Panc1 (cell line): ENCODE data around the gene CADM1. TPM values are rescaled to one million over a fixed set of nuclear protein-coding genes. Genes with fewer than 3 reads are reported as not detected.

Experiments
- ATAC-seq: fragments of 200-7000 bp; cut with Tn5 transposase; 2 replicates; pipeline ENCODE4 v1.9.1; 2020; ENCODE audit warnings: mild to moderate bottlenecking, moderate library complexity
- BruUV-seq: library from RNA; stranded (reverse); fragments of 400-500 nt; replicated peaks from 2 replicates; lab custom pipeline; 2021; lab: Mats Ljungman, UMichigan
- CTCF ChIA-PET: fragments of 300-600 bp; sonication (Branson Sonifier 250); formaldehyde crosslinking; loops from one replicate; lab custom pipeline; 2022; ENCODE audit warnings: antibody characterized with exemption; lab: Charles Lee
- POLR2A ChIA-PET: fragments of 300-600 bp; sonication (Branson Sonifier 250); formaldehyde crosslinking; loops from one replicate; lab custom pipeline; 2022; ENCODE audit warnings: antibody characterized with exemption; lab: Charles Lee
- DNase-seq: peaks from one replicate; pipeline ENCODE4 v3.0.0-alpha.2; 2010; ENCODE audit warnings: low read depth, low spot score
- H3K27ac ChIP-seq: 2 replicates; pipeline ENCODE4 v1.5.1; 2011; ENCODE audit warnings: mild to moderate bottlenecking, low read length, inconsistent platforms
- H3K27me3 ChIP-seq: fragments of 200-500 bp; sonication (Bioruptor generic); 2 replicates; pipeline ENCODE4 v1.6.0; 2014; ENCODE audit warnings: low read length, inconsistent platforms; ENCODE audit not compliant: control insufficient read depth, insufficient read depth
- H3K36me3 ChIP-seq: fragments of 200-500 bp; sonication (Bioruptor generic); 2 replicates; pipeline ENCODE4 v1.5.1; 2014; ENCODE audit warnings: inconsistent platforms, mild to moderate bottlenecking, low read length, moderate library complexity; ENCODE audit not compliant: control insufficient read depth, insufficient read depth
- H3K4me1 ChIP-seq: 2 replicates; pipeline ENCODE4 v1.5.1; 2011; ENCODE audit warnings: inconsistent platforms, mild to moderate bottlenecking, low read length, moderate library complexity; ENCODE audit not compliant: control insufficient read depth, insufficient read depth
- H3K4me3 ChIP-seq, 2 experiments: 2 replicates each; pipeline ENCODE4 v1.5.1; 2011 to 2012; ENCODE audit warnings: low read depth in 2 of 2, low read length in 2 of 2, mild to moderate bottlenecking in 2 of 2, inconsistent platforms in 1 of 2, moderate library complexity in 1 of 2
- H3K9me3 ChIP-seq: fragments of 200-500 bp; sonication (Bioruptor generic); 2 replicates; pipeline ENCODE4 v1.5.1; 2014; ENCODE audit warnings: low read depth, mild to moderate bottlenecking, inconsistent platforms, low read length, moderate library complexity; ENCODE audit not compliant: control insufficient read depth, insufficient read depth
- POLR2AphosphoS5 ChIP-seq: IDR thresholded peaks from 2 replicates; pipeline ENCODE4 v1.6.1; 2012; ENCODE audit warnings: mild to moderate bottlenecking, low read depth, low read length, moderate library complexity
- SIN3A ChIP-seq: IDR thresholded peaks from 2 replicates; pipeline ENCODE4 v1.6.1; 2012; ENCODE audit warnings: low read depth, mild to moderate bottlenecking, low read length, moderate library complexity, borderline replicate concordance; ENCODE audit not compliant: insufficient read depth
- TCF7L2 ChIP-seq: IDR thresholded peaks from 2 replicates; pipeline ENCODE4 v1.6.1; 2011; ENCODE audit warnings: mild to moderate bottlenecking, low read depth, low read length, inconsistent platforms
- in situ Hi-C: cut with HindIII; loops from 2 replicates; pipeline ENCODE4 v1.10.0; 2016; ENCODE audit warnings: low sequenced_read_pairs, low pct_unique_long_range_greater_than_20kb
- intact Hi-C: fragments of 100-400 bp; cut with micrococcal nuclease; formaldehyde crosslinking; loops from one replicate; pipeline ENCODE4 v1.10.0; 2022; ENCODE audit not compliant: unreplicated experiment
- total RNA-seq: library from RNA; stranded (reverse); gene quantifications from one replicate; pipeline ENCODE4 v1.2.1, GENCODE V29; 2021; ENCODE audit not compliant: unreplicated experiment
- TF ChIP-seq, protein P1 (sequence below): fragments of 450-650 bp; IDR thresholded peaks from 2 replicates; pipeline ENCODE4 v1.5.1; 2017; ENCODE audit warnings: mild to moderate bottlenecking
- TF ChIP-seq, protein P2 (sequence below), 2 experiments: IDR thresholded peaks; 2 replicates each; pipeline ENCODE4 v1.6.1; 2011 to 2012; ENCODE audit warnings: low read depth in 2 of 2, control low read depth in 1 of 2, low read length in 1 of 2, mild to moderate bottlenecking in 1 of 2, moderate library complexity in 1 of 2; ENCODE audit not compliant: insufficient read depth in 1 of 2

Gene CADM1
- total RNA-seq, 1 experiment from 2014 or later: 3.9 TPM

- ChIA-PET POLR2A (no interaction called here), CTCF (no interaction called here)
- no peaks in the 10 kb centered on the region for H3K36me3 ChIP-seq
- no peak overlapping the region for H3K4me3 ChIP-seq
- in situ Hi-C loops (no loop called here), intact Hi-C loops (no loop called here)
- no peak for DNase-seq
- no TSS peak for BruUV-seq
- H3K27ac ChIP-seq: no peak overlapping the region
- H3K4me1 ChIP-seq: no peaks in the 10 kb centered on the region
- TF ChIP-seq, protein P1, sequence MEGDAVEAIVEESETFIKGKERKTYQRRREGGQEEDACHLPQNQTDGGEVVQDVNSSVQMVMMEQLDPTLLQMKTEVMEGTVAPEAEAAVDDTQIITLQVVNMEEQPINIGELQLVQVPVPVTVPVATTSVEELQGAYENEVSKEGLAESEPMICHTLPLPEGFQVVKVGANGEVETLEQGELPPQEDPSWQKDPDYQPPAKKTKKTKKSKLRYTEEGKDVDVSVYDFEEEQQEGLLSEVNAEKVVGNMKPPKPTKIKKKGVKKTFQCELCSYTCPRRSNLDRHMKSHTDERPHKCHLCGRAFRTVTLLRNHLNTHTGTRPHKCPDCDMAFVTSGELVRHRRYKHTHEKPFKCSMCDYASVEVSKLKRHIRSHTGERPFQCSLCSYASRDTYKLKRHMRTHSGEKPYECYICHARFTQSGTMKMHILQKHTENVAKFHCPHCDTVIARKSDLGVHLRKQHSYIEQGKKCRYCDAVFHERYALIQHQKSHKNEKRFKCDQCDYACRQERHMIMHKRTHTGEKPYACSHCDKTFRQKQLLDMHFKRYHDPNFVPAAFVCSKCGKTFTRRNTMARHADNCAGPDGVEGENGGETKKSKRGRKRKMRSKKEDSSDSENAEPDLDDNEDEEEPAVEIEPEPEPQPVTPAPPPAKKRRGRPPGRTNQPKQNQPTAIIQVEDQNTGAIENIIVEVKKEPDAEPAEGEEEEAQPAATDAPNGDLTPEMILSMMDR: no peak
- TF ChIP-seq TCF7L2: no peak
- TF ChIP-seq, protein P2, sequence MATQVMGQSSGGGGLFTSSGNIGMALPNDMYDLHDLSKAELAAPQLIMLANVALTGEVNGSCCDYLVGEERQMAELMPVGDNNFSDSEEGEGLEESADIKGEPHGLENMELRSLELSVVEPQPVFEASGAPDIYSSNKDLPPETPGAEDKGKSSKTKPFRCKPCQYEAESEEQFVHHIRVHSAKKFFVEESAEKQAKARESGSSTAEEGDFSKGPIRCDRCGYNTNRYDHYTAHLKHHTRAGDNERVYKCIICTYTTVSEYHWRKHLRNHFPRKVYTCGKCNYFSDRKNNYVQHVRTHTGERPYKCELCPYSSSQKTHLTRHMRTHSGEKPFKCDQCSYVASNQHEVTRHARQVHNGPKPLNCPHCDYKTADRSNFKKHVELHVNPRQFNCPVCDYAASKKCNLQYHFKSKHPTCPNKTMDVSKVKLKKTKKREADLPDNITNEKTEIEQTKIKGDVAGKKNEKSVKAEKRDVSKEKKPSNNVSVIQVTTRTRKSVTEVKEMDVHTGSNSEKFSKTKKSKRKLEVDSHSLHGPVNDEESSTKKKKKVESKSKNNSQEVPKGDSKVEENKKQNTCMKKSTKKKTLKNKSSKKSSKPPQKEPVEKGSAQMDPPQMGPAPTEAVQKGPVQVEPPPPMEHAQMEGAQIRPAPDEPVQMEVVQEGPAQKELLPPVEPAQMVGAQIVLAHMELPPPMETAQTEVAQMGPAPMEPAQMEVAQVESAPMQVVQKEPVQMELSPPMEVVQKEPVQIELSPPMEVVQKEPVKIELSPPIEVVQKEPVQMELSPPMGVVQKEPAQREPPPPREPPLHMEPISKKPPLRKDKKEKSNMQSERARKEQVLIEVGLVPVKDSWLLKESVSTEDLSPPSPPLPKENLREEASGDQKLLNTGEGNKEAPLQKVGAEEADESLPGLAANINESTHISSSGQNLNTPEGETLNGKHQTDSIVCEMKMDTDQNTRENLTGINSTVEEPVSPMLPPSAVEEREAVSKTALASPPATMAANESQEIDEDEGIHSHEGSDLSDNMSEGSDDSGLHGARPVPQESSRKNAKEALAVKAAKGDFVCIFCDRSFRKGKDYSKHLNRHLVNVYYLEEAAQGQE (IDR thresholded peaks at IDR 0.05; ENCODE audit: insufficient read depth in 1 of 2, low read depth in 2 of 2, low read length in 1 of 2): no peak
- no peak for TF ChIP-seq SIN3A
- no peak for TF ChIP-seq POLR2AphosphoS5
- H3K27me3 ChIP-seq: no peaks in the 10 kb centered on the region
- ATAC-seq: no peak
- H3K9me3 ChIP-seq: no peaks in the 10 kb centered on the region
These were observed 301.2 kb downstream of the CADM1 start for GRCh38 chr11:115202900-115203552.

DNA sequence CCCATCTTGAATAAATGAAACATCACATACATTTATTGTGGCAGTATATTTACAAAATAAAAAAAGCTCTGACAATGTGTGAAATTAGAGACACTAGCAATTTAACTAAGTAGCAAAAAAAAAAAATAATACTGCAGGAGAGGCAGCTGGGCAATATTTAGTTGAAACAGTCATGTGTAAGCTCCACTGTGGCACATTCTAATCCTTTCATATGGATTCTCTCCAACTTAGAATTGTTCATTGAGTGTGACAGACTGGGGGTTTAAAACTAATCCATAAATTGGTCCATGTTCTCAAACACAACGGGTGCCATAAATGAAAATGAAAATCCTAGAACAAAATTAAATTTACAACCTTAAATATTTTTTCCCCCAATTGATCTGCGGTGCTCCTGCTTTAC, 302.1 kb downstream of the CADM1 start:
- no TSS peak for BruUV-seq
- Histone ChIP-seq H3K36me3 (no peaks in the 10 kb centered on the region), H3K9me3 (no peaks in the 10 kb centered on the region), H3K27me3 (no peaks in the 10 kb centered on the region), H3K4me1 (no peaks in the 10 kb centered on the region), H3K4me3 (no peak overlapping the region), H3K27ac (no peak overlapping the region)
- ChIA-PET POLR2A (interaction anchor here (0.7 kb wide), 1 partner anchor 220 kb away, joined by 5 read pairs; no protein-coding TSS in a partner anchor), CTCF (no interaction called here)
- TF ChIP-seq SIN3A: no peak
- intact Hi-C loops (no loop called here), in situ Hi-C loops (no loop called here)
- DNase-seq (no peak), ATAC-seq (no peak)

DNA sequence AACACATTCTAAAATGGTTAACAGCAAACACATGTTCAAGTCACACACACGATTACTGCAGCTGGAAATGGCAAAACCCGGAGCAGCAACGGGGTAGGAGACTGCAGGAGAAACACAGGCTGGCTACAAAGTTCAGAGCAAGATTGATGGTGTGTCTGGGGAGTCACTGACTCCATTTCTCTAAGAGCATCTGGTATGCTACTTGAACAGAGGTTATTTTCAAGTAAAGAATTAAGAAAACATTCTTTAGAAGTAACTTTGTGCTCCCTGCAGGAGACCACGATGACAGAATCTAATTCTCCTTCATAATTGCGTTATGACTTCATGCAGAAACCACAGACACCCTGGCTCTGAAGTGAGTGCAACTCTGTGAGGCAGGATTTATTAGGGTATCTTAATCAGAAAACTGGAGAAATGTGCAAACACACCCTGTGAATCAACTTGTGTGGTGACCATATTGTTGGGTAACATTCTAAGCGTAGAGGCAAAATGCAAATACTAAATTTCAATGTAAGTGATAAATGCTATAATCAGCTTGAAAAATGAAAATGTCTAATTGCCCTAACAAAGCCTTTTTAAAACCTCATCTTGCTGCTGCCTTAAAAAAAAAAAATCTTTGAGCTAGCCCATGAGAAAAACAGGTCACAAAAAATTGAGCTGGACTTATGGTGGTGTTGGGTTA, 303.0 kb downstream of the CADM1 start:
- intact Hi-C loops: no loop called here
- CTCF ChIA-PET: no interaction called here

More for the DNA sequence above, 303.0 kb downstream of the CADM1 start:
- DNase-seq: no peak
- Histone ChIP-seq H3K27me3 (no peaks in the 10 kb centered on the region), H3K36me3 (no peaks in the 10 kb centered on the region), H3K4me3 (no peak overlapping the region), H3K27ac (no peak overlapping the region), H3K9me3 (no peaks in the 10 kb centered on the region), H3K4me1 (no peaks in the 10 kb centered on the region)
- no peak for ATAC-seq
- in situ Hi-C loops: no loop called here
- TF ChIP-seq SIN3A (no peak), POLR2AphosphoS5 (no peak), TCF7L2 (no peak)
- TF ChIP-seq, protein P2 (IDR thresholded peaks at IDR 0.05; ENCODE audit: insufficient read depth in 1 of 2, low read depth in 2 of 2, low read length in 1 of 2): no peak
- TF ChIP-seq, protein P1: no peak
- no TSS peak for BruUV-seq
- POLR2A ChIA-PET: interaction anchor here (0.7 kb wide), 1 partner anchor 221 kb away, joined by 5 read pairs; no protein-coding TSS in a partner anchor
